Ureter (tissue), 1 donor: ENCODE data around the gene EME1. TPM values are rescaled to one million over a fixed set of nuclear protein-coding genes. Genes with fewer than 3 reads are reported as not detected.

Experiments
- DNase-seq: peaks from one replicate; pipeline ENCODE4 v3.0.0-alpha.2; 2020; ENCODE audit warnings: low spot score
- total RNA-seq: library from RNA; stranded (reverse); gene quantifications from one replicate; pipeline ENCODE4 v1.2.4, GENCODE V29; 2023
- donor health status: DM: yes; HTN: yes; CAD: no.

Gene EME1
- total RNA-seq, 1 donor from 2014 or later: 0.94 TPM

DNA sequence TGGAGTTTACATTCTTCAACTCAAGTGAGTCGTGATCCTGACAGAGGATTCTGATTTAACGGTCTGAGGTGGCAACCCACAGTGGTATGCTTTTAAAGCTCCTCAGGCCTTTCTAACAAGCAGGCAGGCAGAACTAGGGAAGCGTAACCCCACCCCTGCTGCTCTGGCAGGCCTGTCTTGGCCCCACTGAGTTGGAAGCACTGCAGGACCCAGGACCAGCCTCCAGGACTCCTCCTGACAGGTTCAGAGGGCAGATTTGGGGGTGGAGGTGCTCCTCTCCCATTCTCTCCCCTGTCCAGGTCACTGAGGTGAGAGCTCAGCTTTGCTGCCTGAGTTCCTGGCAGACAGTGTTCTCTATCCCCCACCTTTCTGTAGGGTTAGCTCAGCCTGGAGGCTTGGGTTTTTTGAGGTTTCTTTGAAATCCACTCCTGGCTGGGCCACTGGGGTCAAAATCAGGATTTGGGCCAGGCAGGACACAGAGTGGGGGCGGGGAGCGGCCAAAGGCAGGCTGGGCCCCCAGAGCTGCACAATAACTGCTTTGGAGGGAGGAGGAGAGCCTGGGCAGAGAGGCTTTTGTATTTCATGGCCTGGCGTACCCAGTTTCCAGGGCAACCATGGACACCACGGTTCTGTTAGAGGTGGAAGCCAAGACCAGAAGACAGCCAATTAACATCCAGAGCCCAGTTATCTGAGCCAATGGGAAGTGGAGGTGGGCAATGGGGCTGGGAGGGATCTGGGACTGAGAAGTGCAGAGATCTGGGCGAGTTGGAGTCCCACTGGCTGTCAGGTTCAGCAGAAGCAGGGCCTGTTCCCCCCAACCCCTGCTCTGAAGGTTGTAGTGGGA is 9.6 kb upstream of the EME1 start:
- no peak for DNase-seq

DNA sequence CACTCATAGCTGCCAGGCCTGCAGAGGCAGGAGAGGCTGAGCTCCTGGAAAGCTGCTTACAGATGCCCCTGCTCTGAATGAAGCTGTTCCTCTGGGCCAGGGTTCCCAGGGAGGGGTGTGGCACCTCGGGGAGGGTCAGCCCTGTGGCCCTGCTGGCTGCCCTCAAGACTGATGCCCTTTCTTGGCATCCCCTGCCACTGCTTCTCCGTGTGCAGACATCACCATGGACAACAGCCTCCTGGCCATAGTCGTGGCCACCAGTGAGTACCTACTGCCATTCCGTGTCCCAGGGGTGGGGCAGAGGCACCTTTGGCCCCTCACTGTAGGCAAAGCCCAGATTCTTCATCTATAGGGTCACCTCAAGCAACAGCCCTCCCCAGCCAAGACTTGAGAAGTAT is 9.0 kb upstream of the EME1 start:
- no peak for DNase-seq

DNA sequence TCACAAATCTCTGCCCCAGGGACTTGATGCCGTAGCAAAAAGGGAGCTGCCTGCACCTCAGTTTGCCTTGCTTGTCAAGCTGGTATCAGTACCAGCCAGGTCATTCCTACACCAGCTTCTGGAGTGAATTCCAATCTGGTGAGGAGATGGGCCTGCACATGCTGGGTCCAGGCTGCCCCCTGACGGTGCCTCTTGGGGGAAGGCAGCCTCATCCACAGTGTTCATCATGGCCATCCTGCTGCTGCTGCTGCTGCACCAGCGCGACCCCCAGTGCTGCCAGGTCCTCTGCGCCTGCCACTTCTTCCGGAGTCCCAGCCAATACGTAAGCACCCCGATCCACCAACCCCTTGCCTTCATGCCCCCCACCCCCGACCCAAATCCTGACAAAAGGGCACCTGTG is 8.3 kb upstream of the EME1 start:
- no peak for DNase-seq

DNA sequence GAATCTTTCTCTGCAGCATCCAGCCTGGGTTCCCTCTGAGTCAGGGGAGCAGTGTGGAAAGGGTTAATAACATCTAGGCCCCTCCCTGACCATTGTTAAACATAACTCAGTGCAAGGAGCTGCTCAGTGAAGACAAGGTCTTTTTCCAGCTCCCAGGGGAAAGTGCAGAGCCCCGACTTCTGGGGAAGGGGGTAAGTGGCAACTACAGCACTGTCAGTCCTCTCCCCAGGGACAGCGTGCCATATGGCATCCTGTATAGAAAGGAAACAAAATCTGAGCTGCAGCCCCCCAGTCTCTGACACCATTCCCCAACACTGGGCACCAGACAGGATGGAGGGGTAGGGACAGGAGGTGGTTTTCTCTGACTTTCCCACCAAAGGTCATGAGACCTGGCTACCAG is 7.9 kb upstream of the EME1 start:
- no peak for DNase-seq

DNA sequence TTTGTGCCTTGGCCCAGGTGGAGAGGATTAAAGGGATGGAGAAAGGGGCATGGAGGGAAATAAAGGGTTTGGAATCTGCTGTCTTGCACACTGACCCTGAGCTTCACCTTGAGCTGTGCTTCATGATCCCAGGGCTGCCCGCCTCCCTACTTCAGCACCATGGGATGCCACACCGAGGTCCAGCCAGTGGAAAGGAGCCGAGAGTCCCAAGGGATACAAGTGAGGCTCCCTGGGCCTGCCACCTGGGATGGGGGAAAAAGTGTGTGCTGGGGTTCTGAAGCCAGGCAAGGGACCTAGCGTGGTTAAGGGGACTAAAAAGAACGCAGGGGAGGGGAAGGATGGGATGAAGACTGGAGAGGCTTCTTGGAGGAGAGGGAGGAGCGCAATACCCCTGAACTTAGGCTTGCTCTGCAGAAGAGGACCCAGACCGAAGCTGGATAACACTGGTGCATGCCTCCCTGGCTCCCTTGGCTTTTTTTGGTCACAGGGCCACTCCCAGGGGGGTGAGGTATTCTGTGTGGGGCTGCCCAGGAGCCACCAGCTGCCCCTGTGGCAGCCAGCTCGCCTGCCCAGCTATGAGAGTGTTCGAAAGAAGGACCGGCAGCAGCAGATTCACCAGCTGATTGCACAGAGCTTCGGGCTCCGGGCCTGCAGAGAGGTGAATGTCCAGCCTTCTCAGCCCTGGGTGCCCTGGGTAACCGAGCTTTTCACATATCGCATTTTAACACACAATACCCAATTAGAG is 7.2 kb upstream of the EME1 start:
- no peak for DNase-seq

DNA sequence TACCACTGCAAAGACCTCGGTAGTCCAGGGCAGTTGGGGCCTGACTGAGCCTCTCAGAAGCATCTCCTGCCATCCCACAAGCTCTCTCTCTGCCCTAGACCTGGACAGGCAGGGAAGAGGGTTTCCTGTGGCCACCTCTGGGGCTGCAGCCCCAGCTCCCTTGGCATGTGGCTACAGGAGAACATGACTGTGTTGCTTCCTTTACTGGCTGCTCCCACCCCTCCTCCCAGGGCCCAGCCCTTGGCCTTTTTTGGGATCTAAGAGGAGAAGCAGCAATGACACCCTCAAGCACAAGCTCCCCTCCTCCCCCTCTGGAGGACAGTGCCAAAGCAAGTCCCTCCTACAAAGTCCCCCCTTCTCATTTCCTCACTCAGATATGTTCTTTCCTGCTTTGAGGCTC is 5.6 kb upstream of the EME1 start:
- DNase-seq: no peak

DNA sequence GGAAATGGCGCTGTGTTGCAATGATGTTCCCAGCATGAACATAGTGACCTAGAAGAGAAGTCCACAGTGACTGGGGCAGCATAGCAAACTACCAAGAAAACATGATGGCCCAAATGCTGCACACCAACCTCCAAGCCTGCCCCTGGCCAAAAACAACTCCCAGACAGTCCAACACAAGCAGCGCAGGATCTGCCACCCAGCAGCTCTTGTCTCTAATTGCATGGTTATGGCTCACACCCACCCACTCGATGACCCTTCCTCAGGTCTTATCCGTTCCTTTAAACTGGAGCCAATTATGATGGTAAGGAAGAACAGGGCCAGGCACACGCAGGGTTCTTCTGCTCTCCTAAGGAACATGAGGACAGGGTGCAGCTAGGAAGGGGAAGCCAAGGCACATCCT is 3.0 kb upstream of the EME1 start:
- no peak for DNase-seq

DNA sequence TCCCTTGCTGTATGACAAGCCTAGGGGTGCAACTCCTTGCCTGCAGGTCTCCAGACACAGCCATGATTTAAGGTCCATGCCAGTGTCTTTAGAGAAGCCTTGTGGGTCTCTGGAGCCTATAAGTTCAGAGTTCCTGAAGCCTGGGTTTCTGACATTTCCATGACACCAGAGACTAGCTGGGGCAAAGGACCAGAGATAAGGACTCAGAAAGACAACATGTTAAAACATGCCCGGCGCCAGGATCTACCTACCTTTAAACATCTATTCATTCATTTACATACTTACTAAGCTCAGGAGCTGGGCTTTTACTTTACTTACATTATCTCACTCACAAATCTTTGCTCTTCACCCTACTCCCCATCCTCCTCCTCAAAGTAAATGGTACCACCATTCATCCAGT is 1.5 kb upstream of the EME1 start:
- DNase-seq: no peak

DNA sequence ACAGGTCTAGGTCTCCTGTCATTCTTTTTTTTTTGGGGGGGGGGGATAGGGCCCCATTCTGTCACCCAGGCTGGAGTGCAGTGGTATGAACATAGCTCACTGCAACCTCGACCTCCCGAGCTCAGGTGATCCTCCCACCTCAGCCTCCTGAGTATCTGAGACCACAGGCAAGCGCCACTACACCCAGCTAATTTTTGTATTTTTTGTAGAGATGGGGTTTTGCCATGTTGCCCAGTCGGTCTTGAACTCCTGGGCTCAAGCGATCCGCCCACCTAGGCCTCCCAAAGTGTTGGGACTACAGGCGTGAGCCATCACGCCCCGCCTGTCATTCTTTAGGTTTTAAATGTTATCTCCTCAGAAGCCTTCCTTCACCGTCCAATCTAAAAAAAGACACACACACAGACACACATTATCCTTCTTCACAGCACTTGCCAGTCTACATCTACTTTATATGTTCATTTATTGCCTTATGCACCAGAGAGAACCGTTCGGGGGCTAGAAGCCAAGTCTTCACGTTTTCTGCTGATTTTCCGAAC is 739 bp upstream of the EME1 start:
- DNase-seq: no peak

DNA sequence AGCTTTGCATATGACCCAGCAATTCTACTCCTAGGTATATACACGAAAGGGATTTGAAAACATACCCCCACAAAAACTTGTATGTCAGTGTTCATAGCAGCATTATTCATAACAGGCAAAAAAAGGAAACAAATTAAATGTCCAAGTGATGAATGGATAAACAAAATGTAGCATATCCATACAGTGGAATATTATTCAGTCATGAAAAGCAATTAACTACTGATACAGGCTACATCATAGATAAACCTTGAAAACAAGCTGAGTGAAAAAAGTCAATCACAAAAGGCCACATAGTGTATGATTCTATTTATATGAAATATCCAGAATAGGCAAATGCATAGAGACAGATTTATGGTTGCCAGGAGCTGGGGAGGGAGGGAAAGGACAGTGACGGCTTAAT is 676 bp downstream of the EME1 start:
- no peak for DNase-seq

DNA sequence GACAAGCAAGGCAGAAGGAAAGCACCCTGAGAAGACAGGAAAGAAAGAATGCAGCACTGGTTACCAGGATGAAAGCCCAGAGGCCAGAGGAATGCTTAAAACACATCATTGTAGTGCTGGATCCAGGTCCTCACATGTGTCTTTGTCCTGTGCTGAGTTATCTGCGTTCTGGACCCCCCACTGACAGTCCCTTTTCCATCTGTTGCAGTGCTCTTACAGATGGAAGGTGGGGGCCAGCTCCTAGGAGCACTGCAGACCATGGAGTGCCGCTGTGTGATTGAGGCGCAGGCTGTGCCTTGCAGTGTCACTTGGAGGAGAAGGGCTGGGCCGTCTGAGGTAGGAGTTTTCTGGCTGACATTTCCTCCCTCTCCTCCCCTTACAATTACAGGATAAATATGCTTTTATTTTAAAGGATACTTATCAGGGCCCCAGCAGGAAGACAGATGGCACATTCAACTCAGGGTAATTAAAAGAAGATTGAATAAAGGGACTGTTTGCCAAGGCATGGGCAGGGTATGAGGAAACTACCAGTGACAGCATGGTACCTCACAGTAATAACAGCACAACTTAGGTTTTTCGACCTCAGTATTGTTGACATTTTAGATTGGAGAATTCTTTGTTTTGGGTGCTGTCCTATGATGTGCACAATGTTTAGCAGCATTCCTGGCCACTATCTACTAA is 3.0 kb downstream of the EME1 start:
- no peak for DNase-seq

DNA sequence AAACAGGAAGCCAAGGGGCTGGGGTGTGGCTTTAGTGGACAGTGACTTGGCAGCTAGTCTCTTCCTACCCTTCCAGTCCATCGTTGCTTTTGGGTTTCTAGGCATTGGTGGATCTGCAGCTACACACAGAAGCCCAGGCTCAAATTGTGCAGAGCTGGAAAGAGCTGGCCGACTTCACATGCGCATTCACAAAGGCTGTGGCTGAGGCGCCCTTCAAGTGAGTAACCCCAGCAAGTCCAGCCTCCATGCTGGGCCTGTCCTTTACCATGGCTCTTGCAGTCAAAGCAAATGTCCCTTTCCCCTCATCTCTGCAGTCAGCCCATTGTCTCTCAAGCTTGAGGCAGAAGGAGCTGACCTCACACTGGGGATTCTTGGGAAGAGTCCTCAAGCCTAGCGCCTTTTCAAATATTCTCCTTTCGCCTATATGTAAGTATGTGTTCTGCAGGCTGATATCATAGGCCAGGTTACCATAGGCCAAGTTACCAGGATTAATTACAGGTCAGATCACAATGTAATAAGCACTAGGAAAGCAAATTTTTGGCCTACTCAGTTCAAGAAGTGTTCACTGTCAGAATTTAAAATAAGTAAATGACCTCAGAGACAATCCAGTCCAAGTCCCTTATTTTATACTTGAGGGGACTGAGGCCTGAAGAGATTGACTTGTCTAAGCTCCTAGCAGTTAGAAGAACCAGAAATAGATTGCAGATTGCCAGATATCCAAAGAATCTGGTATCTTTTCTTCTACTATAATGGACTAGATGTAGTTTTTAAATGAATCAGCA is 6.5 kb downstream of the EME1 start:
- DNase-seq: no peak

DNA sequence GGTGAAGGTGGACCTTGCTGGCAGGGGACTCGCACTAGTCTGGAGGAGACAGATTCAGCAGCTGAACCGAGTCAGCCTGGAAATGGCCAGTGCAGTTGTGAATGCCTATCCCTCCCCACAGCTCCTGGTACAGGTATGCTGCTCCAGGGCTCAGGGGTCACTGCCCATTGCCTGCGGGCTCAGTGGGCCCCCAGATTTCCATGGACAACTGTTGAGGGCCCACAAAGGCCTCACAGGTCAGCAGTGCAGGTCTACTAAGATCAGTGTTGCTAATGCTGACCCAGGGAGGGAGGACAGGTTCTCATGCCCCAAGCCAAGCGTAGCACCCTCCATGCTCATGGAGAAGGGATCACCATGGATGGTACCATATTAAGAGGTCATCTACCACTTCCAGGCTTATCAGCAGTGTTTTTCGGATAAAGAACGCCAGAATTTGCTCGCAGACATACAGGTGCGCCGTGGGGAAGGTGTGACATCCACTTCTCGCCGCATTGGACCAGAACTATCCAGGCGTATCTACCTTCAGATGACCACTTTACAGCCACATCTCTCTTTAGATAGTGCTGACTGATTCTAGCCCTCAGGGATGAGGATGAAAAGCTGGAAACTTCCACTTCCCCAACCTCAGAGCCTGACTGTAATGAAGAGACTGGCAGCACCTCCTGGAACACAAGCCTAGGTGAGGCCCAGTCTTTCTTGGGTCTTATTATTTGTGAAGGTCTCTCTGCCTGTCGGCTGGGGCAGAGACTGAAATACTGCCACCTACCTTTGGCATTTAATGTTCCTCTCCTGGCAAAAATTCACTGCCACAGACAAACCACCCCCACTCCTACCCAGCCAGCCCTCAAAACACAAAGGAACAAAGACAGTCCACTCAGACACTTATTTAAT is 7.6 kb downstream of the EME1 start:
- DNase-seq: no peak

DNA sequence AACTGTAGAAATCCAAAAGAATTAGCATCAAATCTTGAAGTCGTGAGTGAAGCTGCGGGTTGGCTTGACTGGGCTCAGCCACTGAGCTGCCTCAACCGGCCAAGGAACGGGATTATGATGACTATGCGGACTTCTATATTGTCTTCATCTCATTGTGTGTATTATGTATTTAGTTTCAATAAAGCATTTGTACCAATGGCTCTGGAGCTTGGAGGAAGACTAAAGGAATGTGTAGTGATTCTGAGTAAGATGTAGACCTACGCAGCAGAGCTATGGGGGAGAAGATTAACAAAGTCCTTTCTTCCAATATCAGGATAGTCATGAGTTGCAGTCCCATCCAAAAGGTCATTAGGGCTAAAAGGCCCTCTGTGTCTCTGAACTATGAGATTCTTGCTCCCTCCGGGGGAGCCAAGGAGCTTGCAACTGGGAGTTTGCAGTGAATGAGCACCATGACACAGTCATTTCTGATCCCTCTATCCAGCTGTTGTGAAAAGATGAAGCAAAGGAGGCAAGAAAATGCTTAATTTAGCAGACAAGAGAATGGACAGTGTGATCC is 8.3 kb downstream of the EME1 start:
- no peak for DNase-seq

DNA sequence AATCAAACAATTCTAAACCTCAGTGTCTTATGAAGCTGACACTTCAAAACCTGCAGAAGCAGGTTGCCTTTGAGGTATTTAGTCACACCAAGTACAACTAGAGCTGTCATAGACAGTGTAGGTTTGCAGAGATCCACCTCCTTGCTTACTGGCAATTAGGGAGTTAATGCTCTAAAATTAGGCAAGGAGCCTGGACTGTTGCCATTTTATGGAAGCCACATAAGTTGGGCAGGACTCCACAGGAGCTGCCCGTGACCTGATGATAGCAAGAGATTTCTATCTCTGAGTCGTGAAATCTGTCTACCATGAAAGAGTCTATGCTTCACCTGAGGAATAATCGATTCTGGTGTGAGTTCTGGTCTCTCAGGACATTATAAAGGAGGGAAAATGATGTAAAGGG is 8.9 kb downstream of the EME1 start:
- DNase-seq: no peak

DNA sequence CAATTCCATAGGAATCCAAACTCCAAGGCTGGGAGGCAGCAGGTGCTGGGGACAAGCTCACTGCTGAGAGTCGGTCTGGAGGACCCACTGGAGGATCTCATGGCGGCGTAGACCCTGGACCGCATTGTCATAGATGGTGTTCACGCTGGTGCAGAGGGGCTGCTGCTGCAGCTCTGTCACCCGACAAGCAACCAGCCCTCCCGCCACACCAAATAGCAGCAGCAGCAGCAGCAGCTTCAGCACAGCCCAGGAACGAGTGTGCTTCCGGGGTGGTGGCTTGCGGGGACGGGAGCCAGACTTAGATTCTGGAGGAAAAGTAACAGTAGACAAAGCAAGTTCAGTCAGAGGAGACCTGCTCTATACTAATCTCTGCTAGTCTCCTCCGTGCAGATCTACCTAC is 9.9 kb downstream of the EME1 start:
- no peak for DNase-seq

DNA sequence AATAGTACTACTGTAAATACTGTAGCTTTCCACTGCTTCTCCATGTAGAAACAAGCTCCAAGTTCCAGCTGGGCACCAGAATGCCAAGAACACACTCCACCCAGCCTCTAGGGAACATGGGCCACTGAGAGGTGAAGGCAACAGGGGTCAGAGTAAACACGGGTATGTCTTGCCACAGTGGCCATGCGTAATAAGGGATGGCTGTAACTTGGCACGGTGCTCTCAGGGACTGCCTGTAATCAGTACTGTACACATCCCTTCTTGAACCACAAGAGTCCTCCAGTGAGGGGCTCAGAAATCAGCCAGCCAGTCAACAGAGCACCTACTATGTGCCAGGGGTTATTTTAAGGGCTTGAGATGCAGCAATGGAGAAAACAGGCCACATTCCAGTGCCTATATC is 13.5 kb downstream of the EME1 start:
- DNase-seq: no peak

DNA sequence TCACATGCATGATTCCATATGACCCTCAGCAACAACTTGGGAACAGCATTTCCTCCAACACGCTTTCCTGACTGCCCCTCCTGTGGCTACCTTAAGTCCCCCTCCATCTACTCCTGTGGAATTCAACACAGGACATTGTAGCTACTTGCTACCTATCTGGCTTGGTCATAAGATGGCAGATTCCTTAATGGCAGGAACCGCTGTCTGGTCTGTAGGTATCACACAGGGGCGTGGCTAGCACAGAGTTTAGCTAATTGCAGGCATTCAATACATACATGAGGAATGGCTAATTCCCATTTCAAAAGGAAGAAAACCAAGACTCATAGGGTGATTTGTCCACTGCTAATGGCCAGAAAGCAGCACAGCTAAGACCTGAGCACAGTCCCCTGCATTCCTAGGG is 15.7 kb downstream of the EME1 start:
- no peak for DNase-seq

DNA sequence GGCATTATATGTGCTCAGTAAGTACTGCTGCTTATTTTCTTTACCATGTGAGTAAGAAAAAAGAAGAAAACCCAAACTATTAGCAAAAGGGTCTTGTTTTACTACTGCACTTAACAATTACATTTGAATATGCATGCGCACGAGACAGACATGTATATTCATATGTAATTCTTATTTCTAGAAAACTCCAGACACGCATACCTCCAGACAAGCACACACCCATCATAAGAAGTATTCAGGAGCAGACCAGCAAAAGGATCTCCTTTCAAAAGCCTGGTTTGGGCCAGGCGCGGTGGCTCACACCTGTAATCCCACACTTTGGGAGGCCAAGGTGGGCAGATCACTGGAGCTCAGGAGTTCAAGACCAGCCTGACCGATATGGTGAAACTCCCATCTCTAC is 16.5 kb downstream of the EME1 start:
- DNase-seq: no peak

DNA sequence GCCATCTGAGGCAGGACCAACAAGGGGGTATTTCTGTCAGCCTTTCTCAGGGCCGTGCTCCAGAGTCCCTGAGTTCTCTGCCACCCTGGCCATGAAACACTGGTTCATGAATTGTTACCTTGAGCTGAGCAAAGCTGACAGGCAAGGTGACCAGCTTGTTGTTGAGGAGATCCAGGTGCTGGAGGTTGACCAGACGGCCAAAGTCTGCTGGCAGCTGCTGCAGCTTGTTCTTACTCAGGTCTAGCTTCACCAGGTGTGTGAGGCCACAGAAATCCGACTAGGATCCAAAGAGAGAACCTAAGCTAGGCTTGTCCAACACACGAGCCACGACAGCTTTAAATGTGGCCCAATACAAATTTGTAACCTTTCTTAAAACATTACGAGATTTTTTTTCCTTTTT is 19.6 kb downstream of the EME1 start:
- DNase-seq: no peak
